Chondrocyte (in vitro differentiated cells): ENCODE data around the gene FBXO44. TPM values are rescaled to one million over a fixed set of nuclear protein-coding genes. Genes with fewer than 3 reads are reported as not detected.
"Not testable (repeated sequence)": the region's sequence is repeated elsewhere in the genome, so short reads cannot be mapped to it uniquely, and the experiment has no call there.

Source experiments
- DNase-seq: peaks from one replicate; pipeline ENCODE4 v3.0.0; 2021; ENCODE audit warnings: mixed read lengths, low spot score
- H3K27ac Mint-ChIP-seq: one replicate; pipeline ENCODE4 v1.8.0; 2021; ENCODE audit warnings: mild to moderate bottlenecking, moderate library complexity, mixed read lengths; ENCODE audit not compliant: unreplicated experiment
- H3K27me3 Mint-ChIP-seq: 2 replicates; pipeline ENCODE4 v1.8.0; 2021; ENCODE audit warnings: low read depth, mixed read lengths
- H3K36me3 Mint-ChIP-seq: 2 replicates; pipeline ENCODE4 v1.8.0; 2021; ENCODE audit warnings: low read depth, mixed read lengths
- H3K4me1 Mint-ChIP-seq: 2 replicates; pipeline ENCODE4 v1.8.0; 2021; ENCODE audit warnings: low read depth, mild to moderate bottlenecking, mixed read lengths
- H3K4me3 Mint-ChIP-seq: one replicate; pipeline ENCODE4 v1.8.0; 2021; ENCODE audit warnings: mild to moderate bottlenecking, moderate library complexity, mixed read lengths; ENCODE audit not compliant: unreplicated experiment
- H3K9me3 Mint-ChIP-seq: 2 replicates; pipeline ENCODE4 v1.8.0; 2021; ENCODE audit warnings: low read depth, mixed read lengths
- total RNA-seq: library from RNA; stranded (reverse); gene quantifications from 3 replicates; pipeline ENCODE4 v1.2.1, GENCODE V29; 2021
- TF ChIP-seq, protein P1 (sequence below): fragments of 200-600 bp; sonication (generic); IDR thresholded peaks from 2 replicates; pipeline ENCODE4 v1.5.0; 2021; ENCODE audit warnings: antibody characterized with exemption, mild to moderate bottlenecking, moderate library complexity

The FBXO44 gene
- total RNA-seq, 1 donor from 2014 or later = 17.5 TPM

DNA sequence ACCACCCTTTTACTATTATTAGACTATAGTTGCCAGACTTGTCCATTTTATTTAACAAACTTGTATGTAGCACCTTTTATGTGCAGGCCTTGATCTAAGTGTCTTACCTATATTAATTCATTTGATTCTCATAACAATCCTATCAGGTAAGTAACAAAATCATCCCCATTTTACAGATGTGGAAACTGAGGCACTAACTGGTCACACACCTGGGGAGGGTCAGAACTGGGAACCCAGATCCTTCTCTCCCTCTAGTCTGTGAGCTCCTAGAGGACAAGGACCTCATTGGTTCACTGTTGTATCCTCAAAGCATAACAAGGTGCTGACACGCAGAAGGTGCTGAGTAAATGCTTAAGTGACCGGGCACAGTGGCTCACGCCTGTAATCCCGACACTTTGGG lies 15.3 kb upstream of the FBXO44 start:
- no peaks in the 10 kb centered on the region for H3K4me1 Mint-ChIP-seq
- no peaks in the 10 kb centered on the region for H3K9me3 Mint-ChIP-seq
- DNase-seq = no peak
- no peak overlapping the region for H3K4me3 Mint-ChIP-seq
- TF ChIP-seq, protein P1, sequence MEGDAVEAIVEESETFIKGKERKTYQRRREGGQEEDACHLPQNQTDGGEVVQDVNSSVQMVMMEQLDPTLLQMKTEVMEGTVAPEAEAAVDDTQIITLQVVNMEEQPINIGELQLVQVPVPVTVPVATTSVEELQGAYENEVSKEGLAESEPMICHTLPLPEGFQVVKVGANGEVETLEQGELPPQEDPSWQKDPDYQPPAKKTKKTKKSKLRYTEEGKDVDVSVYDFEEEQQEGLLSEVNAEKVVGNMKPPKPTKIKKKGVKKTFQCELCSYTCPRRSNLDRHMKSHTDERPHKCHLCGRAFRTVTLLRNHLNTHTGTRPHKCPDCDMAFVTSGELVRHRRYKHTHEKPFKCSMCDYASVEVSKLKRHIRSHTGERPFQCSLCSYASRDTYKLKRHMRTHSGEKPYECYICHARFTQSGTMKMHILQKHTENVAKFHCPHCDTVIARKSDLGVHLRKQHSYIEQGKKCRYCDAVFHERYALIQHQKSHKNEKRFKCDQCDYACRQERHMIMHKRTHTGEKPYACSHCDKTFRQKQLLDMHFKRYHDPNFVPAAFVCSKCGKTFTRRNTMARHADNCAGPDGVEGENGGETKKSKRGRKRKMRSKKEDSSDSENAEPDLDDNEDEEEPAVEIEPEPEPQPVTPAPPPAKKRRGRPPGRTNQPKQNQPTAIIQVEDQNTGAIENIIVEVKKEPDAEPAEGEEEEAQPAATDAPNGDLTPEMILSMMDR = no peak
- no peaks in the 10 kb centered on the region for H3K36me3 Mint-ChIP-seq
- peaks cover 24% of the 10 kb centered on the region for H3K27me3 Mint-ChIP-seq
- H3K27ac Mint-ChIP-seq = no peak overlapping the region

DNA sequence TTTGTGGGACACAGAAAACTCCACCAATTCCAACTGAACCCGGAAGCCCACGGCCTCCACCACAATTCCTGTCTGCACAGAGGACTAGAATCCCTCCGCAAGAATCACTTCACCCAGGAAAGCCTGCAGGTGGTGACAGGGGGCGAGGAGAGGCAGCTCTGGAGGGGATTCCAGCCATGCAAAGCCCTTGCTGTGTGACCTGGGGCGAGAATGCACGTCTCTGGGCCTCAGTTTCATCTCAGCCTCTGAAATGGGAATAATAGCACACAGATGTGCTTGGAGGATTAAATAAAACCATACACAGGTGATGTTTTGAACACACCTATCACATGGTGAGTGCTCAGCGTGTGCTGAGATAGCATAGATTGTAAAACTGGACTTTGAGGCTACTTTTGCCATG lies 14.6 kb upstream of the FBXO44 start:
- Mint-ChIP-seq H3K27me3 (peaks cover 22% of the 10 kb centered on the region), H3K4me1 (no peaks in the 10 kb centered on the region), H3K9me3 (no peaks in the 10 kb centered on the region), H3K4me3 (no peak overlapping the region), H3K27ac (no peak overlapping the region), H3K36me3 (no peaks in the 10 kb centered on the region)
- no peak for DNase-seq
- TF ChIP-seq, protein P1 = no peak

DNA sequence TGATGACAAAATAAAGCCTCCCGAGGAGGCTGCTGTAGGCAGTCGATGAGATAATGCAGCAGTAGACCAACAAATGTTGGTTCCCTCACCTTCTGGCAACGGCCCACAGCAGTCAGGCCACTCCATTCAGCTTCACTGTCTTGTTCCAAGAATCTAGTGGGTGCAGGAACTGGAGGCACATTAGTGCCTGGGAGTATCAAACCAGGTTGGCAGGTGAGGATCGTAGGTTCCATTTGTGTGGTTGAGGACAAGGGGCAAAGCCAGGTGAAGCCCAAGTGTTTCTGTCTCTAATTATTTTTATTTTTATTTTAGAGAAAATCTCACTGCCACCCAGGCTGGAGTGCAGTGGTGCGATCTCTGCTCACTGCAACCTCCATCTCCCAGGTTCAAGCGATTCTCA lies 13.7 kb upstream of the FBXO44 start:
- peaks cover 19% of the 10 kb centered on the region for H3K27me3 Mint-ChIP-seq
- no peak overlapping the region for H3K27ac Mint-ChIP-seq
- no peaks in the 10 kb centered on the region for H3K4me1 Mint-ChIP-seq
- H3K4me3 Mint-ChIP-seq = no peak overlapping the region
- TF ChIP-seq, protein P1 = no peak
- no peaks in the 10 kb centered on the region for H3K9me3 Mint-ChIP-seq
- no peaks in the 10 kb centered on the region for H3K36me3 Mint-ChIP-seq
- DNase-seq = no peak

DNA sequence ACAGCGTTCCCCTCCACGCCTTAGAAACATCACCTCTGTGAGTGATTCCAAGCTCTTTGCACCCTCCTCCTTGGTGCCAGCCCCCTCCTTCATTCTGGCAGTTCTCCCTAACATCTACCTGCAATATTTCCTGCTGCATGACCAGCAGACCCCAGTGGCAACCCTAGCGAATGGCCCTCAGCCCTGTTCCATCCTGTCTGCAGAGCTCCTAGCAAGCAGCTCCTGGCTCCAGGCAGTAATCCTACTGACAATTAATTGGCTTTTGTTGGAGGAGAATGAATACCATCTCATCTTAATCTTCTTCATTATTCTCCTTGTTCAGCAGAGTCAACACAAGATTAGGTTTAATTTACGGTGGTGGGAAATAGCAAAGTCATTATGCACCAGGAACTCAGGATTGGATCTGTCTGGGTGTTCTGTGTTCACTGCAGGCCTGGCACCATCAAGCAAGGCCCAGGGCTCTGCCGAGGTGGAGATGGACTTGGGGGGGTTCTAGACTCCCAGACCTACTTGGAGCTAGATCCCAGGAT lies 12.8 kb upstream of the FBXO44 start:
- Mint-ChIP-seq H3K27ac (no peak overlapping the region), H3K4me3 (no peak overlapping the region), H3K9me3 (no peaks in the 10 kb centered on the region), H3K36me3 (no peaks in the 10 kb centered on the region), H3K4me1 (no peaks in the 10 kb centered on the region), H3K27me3 (peaks cover 18% of the 10 kb centered on the region)
- DNase-seq = no peak
- TF ChIP-seq, protein P1 = no peak

DNA sequence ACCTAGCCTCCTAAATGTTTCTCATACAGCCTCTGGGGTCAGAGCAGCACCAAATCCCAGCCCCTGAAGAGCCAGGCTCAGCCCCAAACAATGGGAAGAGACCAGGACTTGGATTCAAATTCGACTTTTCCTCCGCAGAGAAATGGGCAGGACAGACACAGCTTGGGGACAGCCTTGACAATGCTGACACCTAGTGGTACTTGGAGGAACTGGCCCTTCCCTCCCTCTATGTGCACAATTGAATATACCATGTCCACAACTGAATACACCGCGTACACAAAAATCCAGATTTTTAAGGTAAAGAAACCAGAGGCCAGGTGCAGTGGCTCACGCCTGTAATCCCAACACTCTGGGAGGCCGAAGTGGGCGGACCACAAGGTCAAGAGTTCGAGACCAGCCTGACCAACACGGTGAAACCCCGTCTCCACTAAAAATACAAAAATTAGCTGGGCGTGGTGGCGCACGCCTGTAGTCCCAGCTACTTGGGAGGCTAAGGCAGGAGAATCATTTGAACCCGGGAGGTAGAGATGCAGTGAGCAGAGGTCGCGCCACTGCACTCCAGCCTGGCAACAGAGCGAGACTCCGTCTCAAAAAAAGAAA lies 12.2 kb upstream of the FBXO44 start:
- peaks cover 18% of the 10 kb centered on the region for H3K27me3 Mint-ChIP-seq
- not testable (repeated sequence) for H3K27ac Mint-ChIP-seq, H3K36me3 Mint-ChIP-seq, H3K4me1 Mint-ChIP-seq, H3K9me3 Mint-ChIP-seq, H3K4me3 Mint-ChIP-seq, DNase-seq
- TF ChIP-seq, protein P1 = peak; percentile 90
